GM12873 (cell line): ENCODE results near the gene PCBP4.

ENCODE experiments used
- CTCF ChIP-seq: IDR thresholded peaks from 2 replicates; pipeline ENCODE4 v1.5.1; 2012; ENCODE audit warnings: low read depth, mild to moderate bottlenecking, moderate library complexity, low read length, control low read depth; ENCODE audit not compliant: insufficient read depth; ENCODE audit errors: missing control alignments

PCBP4 gene

GRCh38 chr3:51992017-51992682 is 24.9 kb upstream of the PCBP4 start:
- TF ChIP-seq CTCF = no peak

DNA sequence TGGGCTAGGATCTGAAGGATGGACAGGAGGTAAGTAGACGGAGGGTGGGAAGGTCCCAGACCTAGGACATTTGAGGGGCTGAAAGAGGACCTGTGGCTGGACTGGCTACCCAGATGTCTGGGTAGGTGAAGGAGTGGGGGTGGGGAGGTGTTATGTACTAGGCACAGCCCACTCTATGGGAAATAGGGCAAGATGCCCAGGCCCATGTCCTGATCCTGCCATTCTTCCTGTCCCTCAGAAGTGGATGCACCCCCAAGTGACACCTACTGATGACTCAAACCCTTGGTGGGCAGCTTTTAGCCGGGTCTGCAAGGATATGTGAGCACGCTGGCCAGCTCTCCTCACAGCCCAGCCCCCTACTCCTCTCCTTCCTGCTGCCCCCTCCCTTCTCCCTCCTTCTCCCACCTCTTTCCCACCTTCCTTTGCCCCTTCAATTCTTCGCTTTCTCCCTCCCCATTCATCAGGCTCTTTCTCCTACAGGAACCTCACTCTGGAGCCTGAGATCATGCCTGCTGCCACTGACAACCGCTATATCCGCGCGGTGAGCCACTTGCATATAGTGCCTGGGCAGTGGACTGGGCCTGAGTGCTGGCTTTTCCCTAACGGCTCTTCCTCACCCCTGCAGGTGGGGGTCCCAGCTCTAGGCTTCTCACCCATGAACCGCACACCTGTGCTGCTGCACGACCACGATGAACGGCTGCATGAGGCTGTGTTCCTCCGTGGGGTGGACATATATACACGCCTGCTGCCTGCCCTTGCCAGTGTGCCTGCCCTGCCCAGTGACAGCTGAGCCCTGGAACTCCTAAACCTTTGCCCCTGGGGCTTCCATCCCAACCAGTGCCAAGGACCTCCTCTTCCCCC is 21.3 kb upstream of the PCBP4 start:
- no peak for TF ChIP-seq CTCF

DNA sequence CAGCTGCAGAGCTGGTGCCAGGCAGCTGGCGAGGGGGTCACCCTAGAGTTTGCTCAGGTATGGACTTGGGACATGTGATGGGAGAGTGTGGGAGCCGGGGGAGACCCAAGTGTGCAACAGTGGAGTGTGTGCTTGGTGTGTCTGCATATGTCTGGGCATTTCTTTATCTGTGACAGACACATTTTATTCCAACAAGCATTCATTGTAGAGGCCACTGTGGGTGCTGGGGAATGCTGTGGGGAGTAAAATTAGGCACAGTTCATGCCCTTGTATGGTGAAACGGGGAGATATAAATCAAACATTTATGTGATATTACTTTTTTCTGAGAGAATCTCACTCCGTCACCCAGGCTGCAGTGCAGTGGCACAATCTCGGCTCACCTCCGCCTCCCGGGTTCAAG is 20.3 kb upstream of the PCBP4 start:
- TF ChIP-seq CTCF = no peak

GRCh38 chr3:51986010-51986947 is 19.0 kb upstream of the PCBP4 start:
- TF ChIP-seq CTCF = no peak

- no peak for TF ChIP-seq CTCF
Observed at GRCh38 chr3:51985063-51985462, 17.8 kb upstream of the PCBP4 start.

GRCh38 chr3:51984269-51984647 is 17.0 kb upstream of the PCBP4 start:
- no peak for TF ChIP-seq CTCF
